ENCODE results near the gene LAMB3.

DNA sequence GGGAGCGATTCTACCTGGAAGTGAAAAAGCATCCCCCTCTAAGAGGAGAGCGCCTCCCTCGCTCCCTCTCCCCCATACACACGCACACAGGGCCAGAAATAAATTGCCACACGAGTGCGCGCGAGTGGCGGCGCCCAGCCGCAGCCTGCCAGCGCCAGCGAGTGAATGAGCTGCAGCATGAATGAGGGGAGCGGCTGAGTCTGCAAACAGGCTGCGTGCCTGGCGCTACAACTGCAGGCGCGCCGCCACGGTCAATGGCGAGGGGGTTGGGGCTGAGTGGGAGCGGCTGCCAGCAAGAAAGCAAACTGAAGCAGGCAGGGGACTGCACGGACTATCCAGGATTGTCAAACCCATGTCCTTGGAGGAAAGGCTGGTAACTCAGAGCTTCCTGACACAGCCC, 66.6 kb downstream of the LAMB3 start:
- no peak for TF ChIP-seq POLR2A (IDR thresholded peaks at IDR 0.05)
- TF ChIP-seq, protein P1, sequence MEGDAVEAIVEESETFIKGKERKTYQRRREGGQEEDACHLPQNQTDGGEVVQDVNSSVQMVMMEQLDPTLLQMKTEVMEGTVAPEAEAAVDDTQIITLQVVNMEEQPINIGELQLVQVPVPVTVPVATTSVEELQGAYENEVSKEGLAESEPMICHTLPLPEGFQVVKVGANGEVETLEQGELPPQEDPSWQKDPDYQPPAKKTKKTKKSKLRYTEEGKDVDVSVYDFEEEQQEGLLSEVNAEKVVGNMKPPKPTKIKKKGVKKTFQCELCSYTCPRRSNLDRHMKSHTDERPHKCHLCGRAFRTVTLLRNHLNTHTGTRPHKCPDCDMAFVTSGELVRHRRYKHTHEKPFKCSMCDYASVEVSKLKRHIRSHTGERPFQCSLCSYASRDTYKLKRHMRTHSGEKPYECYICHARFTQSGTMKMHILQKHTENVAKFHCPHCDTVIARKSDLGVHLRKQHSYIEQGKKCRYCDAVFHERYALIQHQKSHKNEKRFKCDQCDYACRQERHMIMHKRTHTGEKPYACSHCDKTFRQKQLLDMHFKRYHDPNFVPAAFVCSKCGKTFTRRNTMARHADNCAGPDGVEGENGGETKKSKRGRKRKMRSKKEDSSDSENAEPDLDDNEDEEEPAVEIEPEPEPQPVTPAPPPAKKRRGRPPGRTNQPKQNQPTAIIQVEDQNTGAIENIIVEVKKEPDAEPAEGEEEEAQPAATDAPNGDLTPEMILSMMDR (IDR thresholded peaks at IDR 0.05) = no peak

Data from testis (tissue), 2 donors.